ENCODE results near the gene IP6K2.

IP6K2 gene

GRCh38 chr3:48748754-48749153 lies 31.7 kb upstream of the IP6K2 start:
- TF ChIP-seq CTCF (conservative IDR thresholded peaks at IDR 0.05), result no peak
- TF ChIP-seq ZFX (IDR thresholded peaks at IDR 0.05), result no peak
- no peak overlapping the region for H3K27ac ChIP-seq

GRCh38 chr3:48747706-48748105 lies 30.7 kb upstream of the IP6K2 start:
- no peak overlapping the region for H3K27ac ChIP-seq
- TF ChIP-seq CTCF (conservative IDR thresholded peaks at IDR 0.05) (no peak), ZFX (IDR thresholded peaks at IDR 0.05) (no peak)

- no peak for TF ChIP-seq CTCF (conservative IDR thresholded peaks at IDR 0.05)
- no peak for TF ChIP-seq ZFX (IDR thresholded peaks at IDR 0.05)
- no peak overlapping the region for H3K27ac ChIP-seq
Observed at GRCh38 chr3:48747015-48747615, 30.1 kb upstream of the IP6K2 start.

GRCh38 chr3:48743773-48744172 lies 26.8 kb upstream of the IP6K2 start:
- H3K27ac ChIP-seq, result no peak overlapping the region
- no peak for TF ChIP-seq ZFX (IDR thresholded peaks at IDR 0.05)
- TF ChIP-seq CTCF (conservative IDR thresholded peaks at IDR 0.05), result no peak

GRCh38 chr3:48741226-48741625 lies 24.2 kb upstream of the IP6K2 start:
- H3K27ac ChIP-seq, result peak overlapping the region; percentile 78

- H3K27ac ChIP-seq, result peak overlapping the region; percentile 78
- TF ChIP-seq ZFX (IDR thresholded peaks at IDR 0.05), result no peak
- TF ChIP-seq CTCF (conservative IDR thresholded peaks at IDR 0.05), result peak; percentile 91
Observed at GRCh38 chr3:48739955-48740823, 23.2 kb upstream of the IP6K2 start.

- no peak for TF ChIP-seq CTCF (conservative IDR thresholded peaks at IDR 0.05)
- no peak for TF ChIP-seq ZFX (IDR thresholded peaks at IDR 0.05)
- peak overlapping the region; percentile 78 for H3K27ac ChIP-seq
Observed at GRCh38 chr3:48739617-48739954, 22.6 kb upstream of the IP6K2 start.

Data from C4-2B (cell line).